Measurements from ENCODE around the gene KDM4B.

DNA sequence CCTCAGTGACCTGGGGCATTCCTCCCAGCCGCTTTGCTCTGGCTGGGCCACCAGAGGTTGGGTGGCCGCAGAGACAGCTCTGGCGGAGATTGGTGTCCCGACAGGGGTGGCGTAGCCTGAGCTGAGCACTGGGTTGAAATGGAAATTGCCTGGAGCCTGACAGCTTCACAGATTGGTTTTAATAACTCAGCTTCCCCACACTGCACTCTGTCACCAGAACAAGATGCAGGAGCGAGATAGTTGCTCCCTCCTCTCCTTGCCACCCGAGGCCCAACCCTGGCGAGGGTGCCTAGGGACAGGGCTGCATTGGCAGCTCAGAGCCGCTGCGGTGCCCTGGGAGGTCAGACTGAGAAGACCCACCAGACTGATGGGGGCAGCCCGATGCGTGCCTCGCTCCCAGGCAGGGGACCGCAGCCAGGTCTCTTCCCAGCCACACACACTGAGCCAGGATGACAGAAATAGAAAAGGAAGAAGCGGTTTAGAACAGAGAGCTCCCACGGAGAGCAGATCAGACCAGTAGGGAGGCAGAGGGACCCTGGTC, 84.1 kb downstream of the KDM4B start:
- TF ChIP-seq NFYB (IDR thresholded peaks at IDR 0.05; ENCODE audit: insufficient read depth, low read depth, low read length) (no peak), EP300 (IDR thresholded peaks at IDR 0.05; ENCODE audit: borderline replicate concordance in 1 of 2, control insufficient read depth in 1 of 2, low read depth in 2 of 2, low read length in 2 of 2) (no peak)
- TF ChIP-seq, protein P1, sequence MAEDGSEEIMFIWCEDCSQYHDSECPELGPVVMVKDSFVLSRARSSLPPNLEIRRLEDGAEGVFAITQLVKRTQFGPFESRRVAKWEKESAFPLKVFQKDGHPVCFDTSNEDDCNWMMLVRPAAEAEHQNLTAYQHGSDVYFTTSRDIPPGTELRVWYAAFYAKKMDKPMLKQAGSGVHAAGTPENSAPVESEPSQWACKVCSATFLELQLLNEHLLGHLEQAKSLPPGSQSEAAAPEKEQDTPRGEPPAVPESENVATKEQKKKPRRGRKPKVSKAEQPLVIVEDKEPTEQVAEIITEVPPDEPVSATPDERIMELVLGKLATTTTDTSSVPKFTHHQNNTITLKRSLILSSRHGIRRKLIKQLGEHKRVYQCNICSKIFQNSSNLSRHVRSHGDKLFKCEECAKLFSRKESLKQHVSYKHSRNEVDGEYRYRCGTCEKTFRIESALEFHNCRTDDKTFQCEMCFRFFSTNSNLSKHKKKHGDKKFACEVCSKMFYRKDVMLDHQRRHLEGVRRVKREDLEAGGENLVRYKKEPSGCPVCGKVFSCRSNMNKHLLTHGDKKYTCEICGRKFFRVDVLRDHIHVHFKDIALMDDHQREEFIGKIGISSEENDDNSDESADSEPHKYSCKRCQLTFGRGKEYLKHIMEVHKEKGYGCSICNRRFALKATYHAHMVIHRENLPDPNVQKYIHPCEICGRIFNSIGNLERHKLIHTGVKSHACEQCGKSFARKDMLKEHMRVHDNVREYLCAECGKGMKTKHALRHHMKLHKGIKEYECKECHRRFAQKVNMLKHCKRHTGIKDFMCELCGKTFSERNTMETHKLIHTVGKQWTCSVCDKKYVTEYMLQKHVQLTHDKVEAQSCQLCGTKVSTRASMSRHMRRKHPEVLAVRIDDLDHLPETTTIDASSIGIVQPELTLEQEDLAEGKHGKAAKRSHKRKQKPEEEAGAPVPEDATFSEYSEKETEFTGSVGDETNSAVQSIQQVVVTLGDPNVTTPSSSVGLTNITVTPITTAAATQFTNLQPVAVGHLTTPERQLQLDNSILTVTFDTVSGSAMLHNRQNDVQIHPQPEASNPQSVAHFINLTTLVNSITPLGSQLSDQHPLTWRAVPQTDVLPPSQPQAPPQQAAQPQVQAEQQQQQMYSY (CRISPR knock-in tag; IDR thresholded peaks at IDR 0.05) = no peak

Measured in GM12878 (cell line).